NCI-H2171 (cell line): ENCODE measurements around the gene SRPK1.
"Not testable (repeated sequence)": the region's sequence is repeated elsewhere in the genome, so short reads cannot be mapped to it uniquely, and the experiment has no call there.

Experiments
- DNase-seq: peaks from one replicate; lab custom pipeline; 2025; lab: John Stamatoyannopoulos, UW

Gene SRPK1

DNA sequence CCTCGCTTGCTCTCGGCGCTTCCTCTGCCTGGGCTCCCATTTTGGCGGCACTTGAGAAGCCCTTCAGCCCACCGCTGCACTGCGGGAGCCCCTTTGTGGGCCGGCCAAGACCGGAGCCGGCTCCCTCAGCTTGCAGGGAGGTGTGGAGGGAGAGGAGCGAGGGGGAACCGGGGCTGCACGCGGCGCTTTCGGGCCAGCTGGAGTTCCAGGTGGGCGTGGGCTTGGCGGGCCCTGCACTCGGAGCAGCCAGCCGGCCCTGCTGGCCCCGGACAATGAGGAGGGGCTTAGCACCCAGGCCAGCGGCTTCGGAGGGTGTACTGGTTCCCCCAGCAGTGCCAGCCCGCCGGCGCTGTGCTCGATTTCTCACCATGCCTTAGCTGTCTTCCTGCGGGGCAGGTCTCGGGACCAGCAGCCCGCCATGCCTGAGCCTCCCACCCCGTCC is 10.2 kb upstream of the SRPK1 start:
- no peak for DNase-seq

DNA sequence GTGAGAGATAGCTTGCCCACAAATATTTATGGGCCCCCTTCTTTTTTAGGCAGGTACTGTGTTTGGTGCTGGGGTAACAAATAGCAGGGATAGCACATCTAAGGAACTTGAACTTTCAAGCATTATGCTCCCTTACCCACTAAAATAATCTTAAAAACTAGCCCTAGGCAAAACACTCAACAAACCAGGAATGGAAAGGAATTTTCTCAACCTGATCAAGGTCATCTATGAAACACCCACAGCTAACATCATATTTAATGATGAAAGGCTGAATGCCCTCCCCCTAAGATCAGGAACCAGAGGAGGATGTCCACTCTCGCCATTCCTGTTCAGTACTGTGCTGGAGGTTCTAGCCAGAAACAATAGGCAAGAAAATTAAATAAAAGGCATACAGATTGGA is 8.7 kb upstream of the SRPK1 start:
- DNase-seq, result no peak

DNA sequence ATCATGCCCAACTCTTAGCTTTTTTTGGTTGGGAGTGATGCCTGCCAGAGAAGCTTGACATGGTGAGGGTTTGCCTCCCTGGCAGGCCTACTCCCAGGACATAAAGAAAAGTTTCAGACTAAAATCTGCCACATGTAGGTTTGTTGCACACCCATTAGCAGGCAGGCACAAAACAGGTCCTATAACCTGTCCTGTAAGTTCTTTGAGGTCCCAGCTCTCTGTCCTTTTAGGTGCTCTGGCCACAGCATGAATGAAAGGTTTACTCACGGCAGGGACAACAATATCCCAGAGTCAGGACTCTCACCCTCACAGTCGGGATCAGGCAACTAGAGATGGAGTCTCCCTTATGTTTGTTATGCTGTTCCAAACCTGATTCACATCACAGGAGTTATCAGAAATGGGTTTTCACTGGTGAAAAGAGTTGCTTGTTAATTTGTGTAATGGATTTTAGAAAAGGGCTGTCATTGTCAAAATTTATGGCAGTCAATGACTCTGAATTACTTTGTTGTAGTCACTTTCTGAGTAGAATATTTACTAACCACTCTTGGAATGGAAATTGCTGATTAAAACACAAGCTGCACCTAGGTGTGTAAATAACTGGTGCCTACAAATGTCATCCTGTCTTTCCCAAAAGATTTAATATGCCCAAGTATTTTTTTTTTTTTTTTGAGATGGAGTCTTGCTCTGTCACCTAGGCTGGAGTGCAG is 5.8 kb upstream of the SRPK1 start:
- DNase-seq, result no peak

DNA sequence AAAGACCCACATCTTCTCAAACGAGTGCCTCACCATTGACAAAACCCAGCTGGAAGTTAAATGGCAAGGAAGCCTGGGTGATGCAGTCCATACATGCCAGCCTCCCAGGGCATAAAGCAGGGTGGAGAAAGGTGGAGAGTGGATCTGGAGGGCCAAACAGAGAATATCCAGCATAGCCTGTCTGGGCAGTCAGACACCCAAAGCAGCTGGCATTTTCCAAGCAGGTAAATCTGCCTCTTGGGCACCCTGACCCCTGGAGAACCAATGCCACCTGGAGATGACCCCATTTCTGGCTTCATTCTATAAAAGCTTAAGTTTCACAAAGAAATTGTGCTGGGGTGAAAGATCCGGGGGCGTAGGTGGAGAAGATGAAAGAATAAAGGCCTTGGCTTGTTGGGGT is 5.1 kb upstream of the SRPK1 start:
- no peak for DNase-seq

DNA sequence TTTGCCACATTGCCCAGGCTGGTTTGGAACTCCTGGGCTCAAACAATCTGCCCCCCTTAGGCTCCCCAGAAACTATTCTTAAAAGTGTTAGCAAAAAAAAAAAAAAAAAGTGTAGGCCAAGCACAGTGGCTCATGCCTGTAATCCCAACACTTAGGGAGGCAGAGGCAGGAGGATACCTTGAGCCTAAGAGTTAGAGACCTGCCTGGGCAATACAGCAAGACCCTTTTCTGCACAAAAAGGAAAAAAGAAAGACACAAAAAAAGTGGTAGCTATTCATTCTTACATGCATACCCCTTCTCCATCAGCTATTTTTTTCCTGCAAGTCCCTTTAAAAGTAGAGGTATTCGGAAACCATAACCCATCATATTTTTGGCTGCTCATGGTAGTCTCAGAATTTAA is 3.2 kb upstream of the SRPK1 start:
- DNase-seq, result no peak

DNA sequence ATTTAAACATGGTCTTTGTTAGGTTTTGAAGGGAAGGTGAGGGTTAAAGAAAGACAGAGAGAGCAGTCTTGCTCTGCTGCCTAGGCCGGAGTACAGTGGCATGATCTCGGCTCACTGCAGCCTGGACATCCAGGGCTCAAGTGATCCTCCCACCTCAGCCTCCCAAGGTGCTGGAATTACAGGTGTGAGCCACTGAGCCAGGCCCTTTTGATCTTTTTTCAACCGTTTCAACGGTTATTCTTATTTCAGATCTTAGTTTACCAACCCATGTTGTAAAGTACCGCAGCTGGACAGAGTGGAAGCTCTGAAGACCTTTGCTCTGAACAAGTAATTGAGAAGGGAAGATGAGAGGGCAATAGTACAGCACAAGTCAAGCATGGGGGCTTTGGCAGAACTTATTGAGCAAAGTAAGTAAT is 1.2 kb upstream of the SRPK1 start:
- DNase-seq, result no peak

DNA sequence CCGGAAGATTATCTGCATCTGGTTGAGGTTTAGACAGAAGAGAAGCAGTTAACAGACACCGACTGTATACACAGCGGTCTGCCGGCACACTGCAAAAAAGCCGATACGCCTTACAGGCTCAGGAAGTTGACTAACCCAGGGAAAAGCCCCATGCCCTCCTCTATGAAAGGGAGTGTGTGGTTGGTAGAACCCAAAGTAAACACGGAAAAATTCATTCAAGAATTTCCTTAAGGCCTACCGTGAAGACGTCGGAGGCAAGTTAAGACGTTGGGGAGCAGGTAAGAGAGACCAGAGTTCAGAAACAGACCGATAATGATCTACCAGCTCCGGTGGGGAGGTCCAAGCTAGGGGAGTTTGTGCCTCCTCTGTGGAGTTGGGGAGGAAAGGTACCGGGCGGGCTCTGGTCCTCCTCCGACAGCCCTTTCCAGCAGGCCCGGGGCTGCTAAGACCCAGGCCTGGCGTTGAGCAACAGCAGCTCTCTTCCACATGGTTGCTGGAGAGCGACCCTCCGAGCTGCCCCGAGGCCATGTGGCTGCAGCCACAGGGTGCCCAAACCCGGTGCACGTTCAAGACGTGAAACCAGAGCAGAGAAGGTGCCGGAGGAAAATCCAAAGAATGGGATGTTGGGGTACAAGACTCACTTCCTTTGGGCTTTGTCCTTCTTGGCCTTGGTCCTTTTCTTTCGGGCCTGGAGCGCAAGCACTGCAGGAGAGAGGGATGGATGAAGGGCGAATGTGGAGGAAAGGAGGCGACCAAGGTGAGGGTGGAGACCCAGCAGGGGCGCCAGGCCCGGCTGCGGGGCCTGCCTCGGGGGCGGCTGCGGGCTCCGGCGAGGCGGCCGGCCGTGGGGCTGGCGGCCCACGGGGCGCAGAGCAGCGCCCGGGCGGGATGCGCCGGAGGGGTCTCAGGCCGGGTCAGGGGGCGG is 809 bp downstream of the SRPK1 start:
- no peak for DNase-seq

DNA sequence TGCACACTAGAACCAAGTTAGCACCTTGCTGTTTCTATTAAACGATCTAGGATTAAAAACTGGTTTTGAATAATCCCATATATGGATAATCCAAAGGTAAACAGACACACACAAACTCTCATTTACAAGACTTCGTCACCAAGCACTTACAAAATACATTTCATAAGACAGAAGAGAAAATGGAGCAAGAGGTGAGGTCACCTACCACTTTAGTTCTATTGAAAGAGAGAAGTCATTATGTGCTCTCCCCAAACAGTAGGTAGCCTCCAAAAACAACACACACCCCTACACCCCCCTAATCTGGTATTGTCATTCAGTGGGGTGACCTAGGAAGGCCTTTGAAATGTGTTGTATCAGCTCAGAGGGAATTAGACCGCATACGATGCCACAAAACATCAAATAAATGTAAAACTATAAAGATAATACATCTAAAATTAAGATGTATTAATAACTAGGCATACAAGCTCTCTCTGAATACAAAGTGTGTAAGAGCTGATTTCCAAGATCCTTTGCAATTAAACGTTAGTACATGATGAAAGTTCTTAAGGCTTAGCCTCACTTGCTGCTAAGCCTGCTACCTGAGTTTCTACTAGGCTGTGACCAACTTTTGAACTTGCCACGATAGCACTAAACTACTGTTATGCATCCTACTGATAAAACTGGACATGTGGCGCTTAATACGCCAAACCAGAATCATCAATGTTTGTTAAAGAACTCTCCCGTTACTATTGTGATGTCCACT is 1.6 kb downstream of the SRPK1 start:
- no peak for DNase-seq

DNA sequence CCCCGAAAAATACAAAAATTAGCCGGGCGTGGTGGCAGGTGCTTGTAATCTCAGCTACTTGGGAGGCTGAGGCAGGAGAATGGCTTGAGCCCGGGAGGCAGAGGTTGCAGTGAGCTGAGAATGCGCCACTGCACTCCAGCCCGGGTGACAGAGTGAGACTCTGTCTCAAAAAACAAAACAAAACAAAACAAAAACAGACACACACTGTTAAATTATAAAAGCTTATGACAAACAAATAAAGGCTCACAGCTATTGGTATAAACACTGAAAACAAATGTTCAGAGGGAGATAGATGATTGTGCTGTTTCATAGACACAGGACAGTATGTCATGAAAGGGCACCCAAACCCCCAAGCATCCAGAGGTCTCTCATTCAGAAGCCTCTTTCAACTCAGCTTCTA is 4.0 kb downstream of the SRPK1 start:
- DNase-seq, result not testable (repeated sequence)

DNA sequence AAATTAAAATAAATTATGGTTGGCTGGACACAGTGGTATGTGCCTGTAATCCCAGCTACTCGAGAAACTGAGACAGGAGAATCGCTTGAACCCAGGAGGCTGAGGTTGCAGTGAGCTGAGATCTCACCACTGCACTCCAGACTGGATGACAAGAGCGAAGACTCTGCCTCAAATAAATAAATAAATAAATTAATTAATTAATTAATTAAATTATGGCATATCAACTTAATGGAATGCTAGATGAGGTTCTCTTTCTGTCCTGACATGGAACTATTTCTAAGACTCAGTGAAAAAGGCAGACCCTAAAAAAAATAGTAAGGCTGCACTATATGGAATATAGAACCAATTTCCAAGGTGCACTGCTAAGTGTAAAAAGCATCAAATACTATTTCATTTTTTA is 4.8 kb downstream of the SRPK1 start:
- no peak for DNase-seq

DNA sequence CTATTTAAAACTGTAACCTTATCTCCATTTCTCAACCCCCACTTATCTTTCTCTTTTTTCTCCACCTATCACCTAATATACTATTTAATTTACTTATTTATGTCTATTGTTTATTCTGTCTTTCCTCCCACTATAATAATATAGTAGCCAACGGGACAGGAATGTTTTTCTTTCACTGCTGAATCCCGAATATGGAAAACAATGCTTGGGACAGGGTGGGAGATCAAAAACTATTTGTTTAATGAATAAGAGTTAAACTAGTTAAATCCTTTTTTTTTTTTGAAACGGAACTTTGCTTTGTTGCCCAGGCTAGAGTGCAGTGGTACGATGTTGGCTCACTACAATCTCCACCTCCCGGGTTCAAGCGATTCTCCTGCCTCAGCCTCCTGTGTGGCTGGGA is 6.4 kb downstream of the SRPK1 start:
- no peak for DNase-seq

DNA sequence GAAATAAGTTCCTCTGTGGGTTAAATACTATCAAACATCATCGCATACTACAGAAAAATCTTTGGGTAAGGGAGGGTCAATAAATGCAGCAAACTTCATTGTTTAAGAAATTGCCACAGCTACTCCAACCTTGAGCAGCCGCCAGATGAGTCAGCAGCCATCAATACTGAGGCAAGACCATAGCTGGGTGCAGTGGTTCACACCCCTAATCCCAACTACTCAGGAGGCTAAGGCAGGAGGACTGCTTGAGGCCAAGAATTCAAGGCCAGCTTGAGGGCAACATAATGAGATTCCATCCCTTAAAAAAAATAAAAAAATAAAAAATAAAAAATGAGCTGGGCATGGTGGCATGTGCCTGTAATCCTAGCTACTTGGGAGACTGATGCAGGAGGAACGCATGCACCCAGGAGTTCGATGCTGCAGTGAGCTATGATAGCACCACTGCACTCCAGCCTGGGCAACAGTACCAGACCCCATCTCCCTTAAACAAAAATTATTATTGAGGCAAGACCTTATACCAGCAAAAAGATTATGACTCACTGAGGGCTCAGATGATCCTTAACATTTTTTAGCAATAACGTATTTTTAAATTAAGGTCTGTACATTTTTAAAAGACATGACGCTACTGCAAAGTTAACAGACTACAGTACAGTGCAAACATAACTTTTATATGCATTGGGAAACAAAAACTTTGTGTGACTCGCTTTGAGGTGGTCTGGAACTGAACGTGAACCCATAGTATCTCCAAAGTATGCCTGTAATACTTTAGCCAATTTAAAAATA is 8.8 kb downstream of the SRPK1 start:
- no peak for DNase-seq

DNA sequence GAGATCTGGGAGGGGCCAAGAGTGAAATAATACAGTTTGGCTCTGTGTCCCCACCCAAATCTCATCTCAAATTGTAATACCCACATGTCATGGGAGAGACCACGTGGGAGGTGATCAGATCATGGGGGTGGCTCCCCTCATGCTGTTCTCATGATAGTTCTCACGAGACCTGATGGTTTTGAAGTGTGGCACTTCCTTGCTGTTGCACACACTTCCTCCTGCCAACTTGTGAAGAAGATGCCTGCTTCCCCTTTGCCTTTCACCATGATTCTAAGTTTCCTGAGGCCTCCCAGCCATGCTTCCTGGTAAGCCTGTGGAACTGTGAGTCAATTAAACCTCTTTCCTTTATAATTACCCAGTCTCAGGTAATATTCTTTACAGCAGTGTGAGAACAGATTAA is 11.3 kb downstream of the SRPK1 start:
- not testable (repeated sequence) for DNase-seq

DNA sequence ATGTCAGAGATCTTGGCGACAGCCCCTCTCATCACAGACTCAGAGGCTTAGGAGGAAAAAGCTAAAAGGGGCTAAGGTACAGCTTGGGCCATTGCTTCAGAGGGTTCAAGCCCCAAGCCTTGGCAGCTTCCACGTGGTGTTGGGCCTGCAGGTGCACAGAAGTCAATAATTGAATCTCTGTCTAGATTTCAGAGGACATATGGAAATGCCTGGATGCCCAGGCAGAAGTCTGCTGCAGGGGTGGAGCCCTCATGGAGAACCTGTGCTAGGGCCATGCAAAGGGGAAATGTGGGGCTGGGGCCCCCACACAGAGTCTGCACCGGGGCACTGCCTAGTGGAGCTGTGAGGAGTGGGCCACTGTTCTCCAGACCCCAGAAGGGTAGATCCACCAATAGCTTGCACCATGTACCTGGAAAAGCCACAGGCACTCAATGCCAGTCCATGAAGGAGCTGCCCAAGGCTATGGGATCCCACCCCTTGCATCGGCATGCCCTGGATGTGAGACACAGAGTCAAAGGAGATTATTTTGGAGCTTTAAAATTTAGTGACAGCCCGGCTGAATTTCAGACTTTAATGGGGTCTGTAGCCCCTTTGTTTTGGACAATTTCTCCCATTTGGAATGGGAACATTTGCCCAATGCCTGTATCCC is 12.0 kb downstream of the SRPK1 start:
- DNase-seq, result not testable (repeated sequence)

DNA sequence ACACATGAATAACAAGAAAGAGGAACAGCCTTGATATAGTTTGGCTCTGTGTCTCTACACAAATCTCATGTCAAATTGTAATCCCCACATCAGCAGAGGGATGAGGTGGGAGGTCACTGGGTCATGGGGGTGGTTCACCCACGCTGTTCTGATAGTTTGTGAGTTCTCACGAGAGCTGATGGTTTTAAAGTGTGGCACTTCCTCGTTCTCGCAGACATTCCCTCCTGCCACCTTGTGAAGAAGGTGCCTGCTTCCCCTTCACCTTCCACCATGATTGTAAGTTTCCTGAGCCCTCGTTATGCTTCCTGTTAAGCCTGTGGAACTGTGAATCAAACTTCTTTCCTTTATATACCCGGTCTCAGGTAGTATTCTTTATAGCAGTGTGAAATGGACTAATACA is 13.1 kb downstream of the SRPK1 start:
- no peak for DNase-seq

DNA sequence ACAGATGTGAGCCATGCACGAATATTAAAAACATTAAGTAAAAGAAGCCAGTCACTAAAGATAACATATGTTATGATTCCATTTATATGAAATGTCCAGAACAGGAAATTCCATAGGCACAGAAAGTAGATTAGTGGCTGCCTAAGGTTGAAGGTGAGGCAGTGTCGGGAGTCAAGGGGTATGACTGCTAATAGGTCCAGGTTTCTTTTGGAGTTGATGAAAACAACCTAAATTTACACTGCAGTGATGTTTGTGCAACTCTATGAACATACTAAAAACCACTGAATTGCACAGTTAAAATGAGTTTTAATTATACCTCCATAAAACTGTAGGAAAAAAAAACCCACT is 14.4 kb downstream of the SRPK1 start:
- DNase-seq, result no peak

DNA sequence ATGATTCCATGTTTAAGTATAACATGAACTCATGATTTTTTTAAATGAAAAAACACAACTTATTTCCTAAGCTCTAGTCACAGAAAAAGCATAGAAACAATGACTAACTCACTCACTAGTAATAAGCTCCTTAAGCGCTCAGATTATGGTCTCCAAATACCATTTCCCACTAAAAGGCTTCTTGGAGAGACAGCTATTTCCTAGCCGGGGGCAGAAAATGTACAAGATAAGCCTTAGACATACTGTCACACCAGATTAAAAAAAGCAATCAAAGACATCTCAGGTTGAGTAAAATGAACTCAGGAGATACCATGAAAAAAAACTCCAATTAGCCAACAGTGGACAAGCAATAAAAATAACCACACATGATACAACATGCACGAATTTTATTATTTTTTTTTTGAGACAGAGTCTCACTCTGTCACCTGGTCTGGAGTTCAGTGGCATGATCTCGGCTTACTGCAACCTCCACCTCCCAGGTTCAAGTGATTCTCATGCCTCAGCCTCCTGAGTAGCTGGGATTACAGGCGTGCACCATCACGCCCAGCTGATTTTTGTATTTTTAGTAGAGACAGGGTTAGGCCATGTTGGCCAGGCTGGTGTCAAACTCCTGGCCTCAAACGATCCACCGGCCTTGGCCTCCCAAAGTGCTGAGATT is 14.9 kb downstream of the SRPK1 start:
- no peak for DNase-seq

DNA sequence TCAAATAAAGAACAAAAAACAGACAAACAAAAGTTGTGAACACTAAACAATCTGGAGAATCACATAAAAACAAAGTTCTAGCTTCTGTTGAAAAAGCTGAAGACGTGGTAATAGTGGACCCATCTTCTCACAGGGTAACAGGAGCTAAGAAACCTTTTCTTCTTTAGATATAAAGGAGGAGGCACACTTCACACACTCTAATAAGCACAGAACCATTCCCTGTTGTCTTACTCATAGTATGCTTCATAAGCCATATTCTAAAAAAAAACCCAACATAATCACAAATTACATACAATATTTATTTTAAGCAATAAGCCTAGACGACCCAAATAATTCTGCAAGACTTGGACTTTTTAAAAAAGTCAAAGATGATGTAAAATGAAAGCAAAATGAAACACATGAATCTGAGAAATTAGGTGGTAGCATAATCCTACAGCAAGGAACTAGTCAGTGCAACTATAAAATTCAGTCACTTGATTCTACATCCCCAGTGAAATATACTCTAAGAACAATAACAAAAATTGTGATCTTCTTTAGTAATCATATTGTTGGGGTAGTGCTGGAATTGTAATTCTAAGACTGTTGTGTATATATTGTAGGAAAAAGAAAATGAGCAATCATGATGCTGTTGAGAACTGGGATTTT is 15.6 kb downstream of the SRPK1 start:
- DNase-seq, result no peak

DNA sequence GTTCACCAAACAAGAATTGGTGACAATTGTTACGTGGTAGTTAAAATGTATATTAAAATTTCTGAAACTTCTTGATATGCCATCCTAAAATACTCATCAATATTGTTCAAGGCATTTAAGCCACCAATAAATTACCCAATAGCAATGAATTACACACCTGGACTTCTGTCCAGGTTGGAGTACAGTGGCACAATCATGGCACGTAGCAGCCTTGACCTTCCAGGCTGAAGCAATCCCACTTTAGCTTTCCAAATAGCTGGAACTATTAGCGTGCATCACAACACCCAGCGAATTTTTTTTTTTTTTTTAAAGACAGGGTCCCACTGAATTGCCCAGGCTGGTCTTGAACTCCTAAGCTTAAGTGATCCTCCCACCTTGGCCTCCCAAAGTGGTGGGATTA is 17.2 kb downstream of the SRPK1 start:
- no peak for DNase-seq

DNA sequence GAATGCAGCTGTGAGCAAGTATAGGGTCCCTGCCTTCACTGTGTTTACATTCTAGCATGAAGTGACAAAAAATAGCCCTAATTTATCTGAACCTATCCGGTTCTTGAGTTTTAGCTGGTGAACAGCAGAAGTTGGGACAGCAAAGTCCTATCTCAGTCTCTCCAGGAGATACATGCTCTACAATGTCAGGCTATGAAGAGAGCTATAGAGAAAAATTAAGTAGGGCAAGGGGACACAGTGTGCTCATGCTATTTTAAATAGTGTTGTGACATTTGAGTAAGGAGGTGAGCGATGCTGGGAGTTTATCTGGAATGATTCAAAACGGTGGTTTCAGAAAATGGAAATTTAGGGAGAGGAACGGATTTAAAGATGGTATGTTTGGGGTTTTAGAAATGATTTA is 20.4 kb downstream of the SRPK1 start:
- DNase-seq, result no peak
